Loucy (cell line): ENCODE data around the gene C22orf42.

Source experiments
- H2AFZ ChIP-seq: fragments of 200-600 bp; sonication (generic); 2 replicates; pipeline ENCODE4 v1.6.0; 2016; ENCODE audit warnings: antibody characterized with exemption, mild to moderate bottlenecking, low read length, moderate library complexity
- H3F3A ChIP-seq: fragments of 200-600 bp; 2 replicates; pipeline ENCODE4 v1.6.0; 2016; ENCODE audit warnings: antibody characterized with exemption, low read depth, mild to moderate bottlenecking
- H3K27me3 ChIP-seq: fragments of 200-600 bp; sonication (generic); 2 replicates; pipeline ENCODE4 v1.6.1; 2014; ENCODE audit warnings: low read length, mild to moderate bottlenecking; ENCODE audit not compliant: insufficient read depth, poor library complexity, severe bottlenecking
- H3K36me3 ChIP-seq: fragments of 200-600 bp; sonication (generic); 2 replicates; pipeline ENCODE4 v1.6.1; 2016; ENCODE audit warnings: low read length; ENCODE audit not compliant: insufficient read depth
- H3K4me1 ChIP-seq: fragments of 200-600 bp; sonication (generic); 2 replicates; pipeline ENCODE4 v1.5.1; 2014; ENCODE audit warnings: low read length, mild to moderate bottlenecking; ENCODE audit not compliant: insufficient read depth, poor library complexity, severe bottlenecking
- H3K4me2 ChIP-seq: fragments of 200-600 bp; sonication (generic); 2 replicates; pipeline ENCODE4 v1.6.0; 2014; ENCODE audit warnings: antibody characterized with exemption, low read length, low read depth, mild to moderate bottlenecking; ENCODE audit not compliant: poor library complexity, severe bottlenecking
- H3K4me3 ChIP-seq: fragments of 200-600 bp; sonication (generic); 2 replicates; pipeline ENCODE4 v1.5.1; 2014; ENCODE audit warnings: low read length, mild to moderate bottlenecking, mixed read lengths; ENCODE audit not compliant: poor library complexity, severe bottlenecking
- H3K79me2 ChIP-seq: fragments of 200-600 bp; sonication (generic); 2 replicates; pipeline ENCODE4 v1.6.1; 2014; ENCODE audit warnings: low read length; ENCODE audit not compliant: insufficient read depth
- H3K9ac ChIP-seq: fragments of 200-600 bp; sonication (generic); 2 replicates; pipeline ENCODE4 v1.6.0; 2014; ENCODE audit warnings: mild to moderate bottlenecking, low read depth, low read length, moderate library complexity; ENCODE audit not compliant: poor library complexity, severe bottlenecking
- H3K9me2 ChIP-seq: fragments of 200-600 bp; sonication (generic); replicated peaks from 2 replicates; pipeline ENCODE4 v1.6.1; 2016; ENCODE audit warnings: low read depth, low read length, mixed read lengths
- H3K9me3 ChIP-seq: fragments of 200-600 bp; sonication (generic); 2 replicates; pipeline ENCODE4 v1.6.1; 2014; ENCODE audit warnings: mild to moderate bottlenecking, antibody characterized with exemption, low read length, low read depth; ENCODE audit not compliant: insufficient read depth
- H4K20me1 ChIP-seq: fragments of 200-600 bp; sonication (generic); 2 replicates; pipeline ENCODE4 v1.6.0; 2014; ENCODE audit warnings: antibody characterized with exemption, low read length, mild to moderate bottlenecking; ENCODE audit not compliant: insufficient read depth, poor library complexity, severe bottlenecking
- EZH2phosphoT487 ChIP-seq: fragments of 200-600 bp; IDR thresholded peaks from 2 replicates; pipeline ENCODE4 v1.6.1; 2018; ENCODE audit warnings: antibody characterized with exemption, mild to moderate bottlenecking, moderate library complexity, borderline replicate concordance
- TF ChIP-seq, protein P1 (sequence below): fragments of 200-600 bp; sonication (generic); conservative IDR thresholded peaks from 2 replicates; pipeline ENCODE4 v1.5.1; 2014; ENCODE audit warnings: mild to moderate bottlenecking, antibody characterized with exemption, low read length

The C22orf42 gene

DNA sequence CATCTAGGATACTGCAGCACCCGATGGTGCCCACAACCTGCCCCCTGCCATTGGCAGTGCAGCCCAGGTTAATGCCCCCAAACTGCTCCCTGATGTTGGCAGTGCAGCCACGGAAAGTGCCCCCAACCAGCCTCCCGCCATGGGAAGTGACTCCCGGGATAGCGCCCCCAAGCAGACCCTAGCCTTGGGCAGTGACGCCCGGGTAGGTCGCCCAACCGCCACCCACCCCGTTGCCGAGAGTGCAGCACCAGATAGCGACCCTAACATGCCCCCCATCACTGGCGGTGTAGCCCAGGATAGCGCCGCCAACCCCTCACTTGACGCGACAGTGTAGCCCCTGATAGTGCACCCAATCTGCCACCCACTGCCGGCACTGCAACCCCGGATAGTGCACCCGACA, 38.5 kb downstream of the C22orf42 start:
- Histone ChIP-seq H4K20me1 (no peaks in the 10 kb centered on the region), H3K36me3 (no peaks in the 10 kb centered on the region), H3K9ac (no peak overlapping the region), H2AFZ (no peak overlapping the region), H3K27me3 (no peaks in the 10 kb centered on the region), H3K4me1 (peaks cover 6% of the 10 kb centered on the region), H3K4me3 (no peak overlapping the region), H3K9me3 (no peaks in the 10 kb centered on the region), H3F3A (no peaks in the 10 kb centered on the region), H3K9me2 (no peaks in the 10 kb centered on the region), H3K4me2 (no peak overlapping the region), H3K79me2 (no peaks in the 10 kb centered on the region)
- TF ChIP-seq EZH2phosphoT487 = no peak
- TF ChIP-seq, protein P1, sequence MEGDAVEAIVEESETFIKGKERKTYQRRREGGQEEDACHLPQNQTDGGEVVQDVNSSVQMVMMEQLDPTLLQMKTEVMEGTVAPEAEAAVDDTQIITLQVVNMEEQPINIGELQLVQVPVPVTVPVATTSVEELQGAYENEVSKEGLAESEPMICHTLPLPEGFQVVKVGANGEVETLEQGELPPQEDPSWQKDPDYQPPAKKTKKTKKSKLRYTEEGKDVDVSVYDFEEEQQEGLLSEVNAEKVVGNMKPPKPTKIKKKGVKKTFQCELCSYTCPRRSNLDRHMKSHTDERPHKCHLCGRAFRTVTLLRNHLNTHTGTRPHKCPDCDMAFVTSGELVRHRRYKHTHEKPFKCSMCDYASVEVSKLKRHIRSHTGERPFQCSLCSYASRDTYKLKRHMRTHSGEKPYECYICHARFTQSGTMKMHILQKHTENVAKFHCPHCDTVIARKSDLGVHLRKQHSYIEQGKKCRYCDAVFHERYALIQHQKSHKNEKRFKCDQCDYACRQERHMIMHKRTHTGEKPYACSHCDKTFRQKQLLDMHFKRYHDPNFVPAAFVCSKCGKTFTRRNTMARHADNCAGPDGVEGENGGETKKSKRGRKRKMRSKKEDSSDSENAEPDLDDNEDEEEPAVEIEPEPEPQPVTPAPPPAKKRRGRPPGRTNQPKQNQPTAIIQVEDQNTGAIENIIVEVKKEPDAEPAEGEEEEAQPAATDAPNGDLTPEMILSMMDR = no peak

DNA sequence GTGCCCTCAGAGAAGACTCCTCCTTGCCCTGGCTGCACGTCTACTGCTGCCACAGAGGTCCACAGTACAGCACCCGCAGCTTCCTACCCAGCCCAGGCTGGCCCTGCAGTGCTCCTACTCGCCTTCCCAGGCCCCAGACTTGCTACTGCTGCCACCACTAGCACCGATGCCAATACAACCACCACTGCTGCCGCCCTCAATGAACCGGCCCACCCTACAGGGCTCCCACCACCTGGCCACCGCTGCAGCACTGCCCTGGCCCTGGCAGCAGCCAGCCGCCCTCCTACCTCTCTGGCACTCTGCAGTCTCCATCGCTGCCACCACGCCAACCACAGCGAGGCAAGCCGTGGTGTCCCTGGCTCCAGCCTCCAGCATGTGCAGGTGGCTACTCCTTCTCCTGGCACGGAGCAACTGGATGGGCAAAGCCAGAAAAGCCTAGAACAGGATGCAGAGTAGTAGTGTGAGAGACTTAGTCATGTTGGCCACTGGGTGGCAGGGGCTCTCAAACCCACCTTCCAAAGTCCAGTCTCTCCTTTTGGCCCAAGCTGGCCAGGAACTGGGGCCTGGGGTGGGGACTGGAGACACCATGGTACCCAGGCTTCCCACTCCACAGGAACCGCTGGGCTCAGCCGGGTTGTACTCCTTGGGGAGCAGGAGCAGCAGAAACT, 39.4 kb downstream of the C22orf42 start:
- Histone ChIP-seq H3K4me2 (no peak overlapping the region), H4K20me1 (no peaks in the 10 kb centered on the region), H2AFZ (no peak overlapping the region), H3K4me1 (no peaks in the 10 kb centered on the region), H3K79me2 (no peaks in the 10 kb centered on the region), H3K4me3 (no peak overlapping the region), H3F3A (no peaks in the 10 kb centered on the region), H3K9me2 (no peaks in the 10 kb centered on the region), H3K9ac (no peak overlapping the region), H3K36me3 (no peaks in the 10 kb centered on the region), H3K27me3 (no peaks in the 10 kb centered on the region), H3K9me3 (no peaks in the 10 kb centered on the region)
- TF ChIP-seq EZH2phosphoT487 = no peak
- TF ChIP-seq, protein P1 = no peak

DNA sequence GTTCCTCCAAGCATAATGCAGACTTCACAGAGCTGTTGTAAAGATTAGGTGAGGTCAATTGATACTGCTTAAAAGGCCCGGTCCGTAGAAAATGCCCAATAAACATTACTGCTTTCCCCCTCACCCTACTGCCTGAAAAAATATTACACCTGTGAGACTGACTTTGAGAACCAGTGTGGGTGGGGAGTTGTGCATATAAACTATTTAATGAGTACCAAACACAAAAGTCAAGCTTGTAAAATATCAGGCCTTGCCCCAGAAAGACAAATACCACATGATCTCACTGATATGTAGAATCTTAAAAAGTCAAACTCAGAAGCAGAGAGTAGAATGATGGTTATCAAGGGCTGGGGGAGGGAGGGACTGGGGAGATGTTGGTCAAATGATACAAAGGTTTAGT, 46.7 kb downstream of the C22orf42 start:
- no peak overlapping the region for H3K9ac ChIP-seq
- no peak overlapping the region for H2AFZ ChIP-seq
- no peaks in the 10 kb centered on the region for H3K9me3 ChIP-seq
- no peaks in the 10 kb centered on the region for H3K27me3 ChIP-seq
- H3K36me3 ChIP-seq = no peaks in the 10 kb centered on the region
- H3K4me3 ChIP-seq = no peak overlapping the region
- no peaks in the 10 kb centered on the region for H3F3A ChIP-seq
- no peak for TF ChIP-seq EZH2phosphoT487
- TF ChIP-seq, protein P1 = no peak
- H3K79me2 ChIP-seq = no peaks in the 10 kb centered on the region
- H4K20me1 ChIP-seq = no peaks in the 10 kb centered on the region
- no peak overlapping the region for H3K4me2 ChIP-seq
- H3K4me1 ChIP-seq = no peaks in the 10 kb centered on the region
- no peaks in the 10 kb centered on the region for H3K9me2 ChIP-seq
